GM23338 (cell line): ENCODE measurements around the gene ADCY4. TPM values are rescaled to one million over a fixed set of nuclear protein-coding genes. Genes with fewer than 3 reads are reported as not detected.

ENCODE experiments used
- ATAC-seq: fragments of 200-7000 bp; cut with Tn5 transposase; 3 replicates; pipeline ENCODE4 v1.9.1; 2020
- DNase-seq: peaks from one replicate; pipeline ENCODE4 v3.0.0-alpha.2; 2015; ENCODE audit warnings: low spot score
- H2AFZ ChIP-seq: fragments of 200-600 bp; sonication (generic); 2 replicates; pipeline ENCODE4 v1.8.0; 2016; ENCODE audit warnings: antibody characterized with exemption, mild to moderate bottlenecking, moderate library complexity
- H3F3A ChIP-seq: fragments of 200-600 bp; sonication (generic); replicated peaks from 2 replicates; pipeline ENCODE4 v1.8.0; 2017; ENCODE audit warnings: antibody characterized with exemption, mixed run types, low read depth
- H3K27ac ChIP-seq: fragments of 200-600 bp; sonication (generic); 2 replicates; pipeline ENCODE4 v1.6.1; 2016; ENCODE audit warnings: low read depth
- H3K27me3 ChIP-seq: fragments of 200-600 bp; sonication (generic); 2 replicates; pipeline ENCODE4 v1.8.0; 2016; ENCODE audit warnings: mild to moderate bottlenecking, mixed run types, moderate library complexity; ENCODE audit not compliant: insufficient read depth
- H3K36me3 ChIP-seq: fragments of 200-600 bp; sonication (generic); 2 replicates; pipeline ENCODE4 v1.8.0; 2016; ENCODE audit warnings: mild to moderate bottlenecking; ENCODE audit not compliant: insufficient read depth
- H3K4me1 ChIP-seq: fragments of 200-600 bp; sonication (generic); 2 replicates; pipeline ENCODE4 v1.8.0; 2016; ENCODE audit warnings: mild to moderate bottlenecking, moderate library complexity; ENCODE audit not compliant: insufficient read depth
- H3K4me2 ChIP-seq: fragments of 200-600 bp; sonication (generic); 2 replicates; pipeline ENCODE4 v1.7.1; 2017; ENCODE audit warnings: mixed run types
- H3K4me3 ChIP-seq: fragments of 200-600 bp; sonication (generic); 2 replicates; pipeline ENCODE4 v1.6.1; 2016; ENCODE audit warnings: mixed run types
- H3K79me2 ChIP-seq: fragments of 200-600 bp; sonication (generic); replicated peaks from 2 replicates; pipeline ENCODE4 v1.8.0; 2017; ENCODE audit warnings: mild to moderate bottlenecking; ENCODE audit not compliant: insufficient read depth
- H3K9me2 ChIP-seq: fragments of 200-600 bp; sonication (generic); 2 replicates; pipeline ENCODE4 v1.8.0; 2017; ENCODE audit not compliant: insufficient read depth
- H4K20me1 ChIP-seq: fragments of 200-600 bp; sonication (generic); replicated peaks from 2 replicates; pipeline ENCODE4 v1.8.0; 2017; ENCODE audit warnings: mild to moderate bottlenecking; ENCODE audit not compliant: insufficient read depth
- H3K27ac Mint-ChIP-seq: 2 replicates; pipeline ENCODE4 v1.8.0; 2020; ENCODE audit warnings: inconsistent platforms, mild to moderate bottlenecking, moderate library complexity, mixed read lengths
- H3K27me3 Mint-ChIP-seq: 3 replicates; pipeline ENCODE4 v1.8.0; 2022; ENCODE audit warnings: low read depth, mild to moderate bottlenecking, moderate library complexity, mixed read lengths, inconsistent platforms; ENCODE audit not compliant: insufficient read depth, poor library complexity
- H3K36me3 Mint-ChIP-seq: 3 replicates; pipeline ENCODE4 v1.8.0; 2021; ENCODE audit warnings: low read depth, mild to moderate bottlenecking, inconsistent platforms, moderate library complexity, mixed read lengths
- H3K4me1 Mint-ChIP-seq: 3 replicates; pipeline ENCODE4 v1.8.0; 2020; ENCODE audit warnings: mild to moderate bottlenecking, inconsistent platforms, mixed read lengths
- H3K4me3 Mint-ChIP-seq: 3 replicates; pipeline ENCODE4 v1.8.0; 2021; ENCODE audit warnings: moderate library complexity, mild to moderate bottlenecking, inconsistent platforms, mixed read lengths
- H3K9me3 Mint-ChIP-seq: 3 replicates; pipeline ENCODE4 v1.8.0; 2020; ENCODE audit warnings: moderate library complexity, mild to moderate bottlenecking, inconsistent platforms, mixed read lengths
- EZH2 ChIP-seq: fragments of 200-600 bp; sonication (generic); IDR thresholded peaks from one replicate; pipeline ENCODE4 v1.8.0; 2017; ENCODE audit warnings: antibody characterized with exemption, mild to moderate bottlenecking, low read depth; ENCODE audit not compliant: unreplicated experiment
- EZH2phosphoT487 ChIP-seq: fragments of 200-600 bp; sonication (generic); IDR thresholded peaks from one replicate; pipeline ENCODE4 v1.8.1; 2018; ENCODE audit warnings: antibody characterized with exemption; ENCODE audit not compliant: unreplicated experiment
- JUNB ChIP-seq: IDR thresholded peaks from one replicate; pipeline ENCODE4 v1.6.1; 2016; ENCODE audit warnings: antibody characterized with exemption; ENCODE audit not compliant: unreplicated experiment
- NANOG ChIP-seq: IDR thresholded peaks from 2 replicates; pipeline ENCODE4 v1.6.1; 2016; ENCODE audit warnings: antibody characterized with exemption, borderline replicate concordance
- STAT1 ChIP-seq: IDR thresholded peaks from one replicate; pipeline ENCODE4 v1.6.1; 2016; ENCODE audit warnings: antibody characterized with exemption; ENCODE audit not compliant: unreplicated experiment
- ZNF114 ChIP-seq: fragments of 250-450 bp; sonication (Bioruptor Pico); IDR thresholded peaks from 2 replicates; pipeline ENCODE4 v1.5.0; 2020; ENCODE audit warnings: mild to moderate bottlenecking, moderate library complexity
- ZNF331 ChIP-seq: fragments of 250-450 bp; sonication (Bioruptor Pico); IDR thresholded peaks from 2 replicates; pipeline ENCODE4 v1.5.0; 2020; ENCODE audit warnings: low read depth, mild to moderate bottlenecking, moderate library complexity
- polyA plus RNA-seq: library from polyadenylated mRNA; unstranded; fragments of >200 nt; fragmentation: Nextera tagmentation; extraction: Ambion mirVana; gene quantifications from 2 replicates; pipeline ENCODE4 v1.2.1, GENCODE V29; 2016
- total RNA-seq: library from RNA; depleted of rRNA; stranded (reverse); fragments of >200 nt; shearing (Covaris generic); gene quantifications from 2 replicates; pipeline ENCODE4 v1.2.3, GENCODE V29; 2014
- TF ChIP-seq, protein P1 (sequence below), 2 experiments: fragments of 200-600 bp in 1 of 2; sonication (generic) in 1 of 2; conservative IDR thresholded peaks; 2 replicates each; pipeline versions ENCODE4 v1.5.1 to v1.6.1; 2016 to 2017; ENCODE audit warnings: antibody characterized with exemption in 2 of 2, low read depth in 2 of 2, mild to moderate bottlenecking in 2 of 2, moderate library complexity in 1 of 2
- TF ChIP-seq, protein P2 (sequence below): IDR thresholded peaks from 2 replicates; pipeline ENCODE4 v1.6.1; 2016; ENCODE audit warnings: antibody characterized with exemption

The ADCY4 gene
- total and polyA plus RNA-seq, 2 experiments from 2014 or later: 0.10 to 0.40 TPM

DNA sequence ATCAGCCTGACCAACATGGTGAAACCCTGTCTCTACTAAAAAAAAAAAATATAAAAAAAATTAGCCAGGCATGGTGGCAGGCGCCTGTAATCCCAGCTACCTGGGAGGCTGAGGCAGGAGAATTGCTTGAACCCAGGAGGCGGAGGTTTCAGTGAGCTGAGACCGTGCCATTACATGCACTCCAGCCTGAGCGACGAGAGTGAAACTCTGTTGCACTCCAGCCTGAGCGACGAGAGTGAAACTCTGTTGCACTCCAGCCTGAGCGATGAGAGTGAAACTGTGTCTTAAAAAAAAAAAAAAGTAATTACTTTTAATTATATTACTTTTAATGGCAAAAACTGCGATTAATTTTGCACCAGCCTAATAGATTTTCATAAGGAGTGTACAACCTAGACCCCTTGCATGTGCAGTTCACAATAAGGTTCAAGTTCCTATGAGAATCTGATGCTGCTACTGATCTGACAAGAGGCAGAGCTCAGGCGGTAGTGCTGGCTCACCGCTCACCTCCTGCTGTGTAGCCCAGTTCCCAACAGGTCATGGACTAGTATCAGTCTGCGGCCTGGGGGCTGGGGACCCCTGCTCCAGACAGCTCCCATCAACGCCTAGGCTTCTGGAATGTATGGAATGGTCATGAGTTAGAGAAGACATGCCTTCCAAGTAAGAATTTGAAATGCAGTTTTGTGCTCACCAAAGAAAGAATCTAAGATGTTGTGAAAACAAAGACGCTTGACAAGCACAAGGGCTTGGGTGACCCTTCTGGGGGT, 13.5 kb downstream of the ADCY4 start:
- peak; percentile 47 for ATAC-seq
- DNase-seq: peak; percentile 32
- no peak overlapping the region for H3K4me3 ChIP-seq
- H3K4me3 Mint-ChIP-seq: no peak overlapping the region
- H4K20me1 ChIP-seq: no peaks in the 10 kb centered on the region
- H3K27me3 Mint-ChIP-seq: peaks cover 29% of the 10 kb centered on the region
- H3K36me3 ChIP-seq: no peaks in the 10 kb centered on the region
- peaks cover 53% of the 10 kb centered on the region for H3K27me3 ChIP-seq
- H3K9me2 ChIP-seq: no peaks in the 10 kb centered on the region
- H3F3A ChIP-seq: no peaks in the 10 kb centered on the region
- no peak overlapping the region for H3K27ac Mint-ChIP-seq
- H2AFZ ChIP-seq: no peak overlapping the region
- no peak overlapping the region for H3K27ac ChIP-seq
- no peaks in the 10 kb centered on the region for H3K9me3 Mint-ChIP-seq
- no peaks in the 10 kb centered on the region for H3K4me1 ChIP-seq
- H3K36me3 Mint-ChIP-seq: no peaks in the 10 kb centered on the region; the same call in 2 of the 3 replicates
- TF ChIP-seq, protein P1, sequence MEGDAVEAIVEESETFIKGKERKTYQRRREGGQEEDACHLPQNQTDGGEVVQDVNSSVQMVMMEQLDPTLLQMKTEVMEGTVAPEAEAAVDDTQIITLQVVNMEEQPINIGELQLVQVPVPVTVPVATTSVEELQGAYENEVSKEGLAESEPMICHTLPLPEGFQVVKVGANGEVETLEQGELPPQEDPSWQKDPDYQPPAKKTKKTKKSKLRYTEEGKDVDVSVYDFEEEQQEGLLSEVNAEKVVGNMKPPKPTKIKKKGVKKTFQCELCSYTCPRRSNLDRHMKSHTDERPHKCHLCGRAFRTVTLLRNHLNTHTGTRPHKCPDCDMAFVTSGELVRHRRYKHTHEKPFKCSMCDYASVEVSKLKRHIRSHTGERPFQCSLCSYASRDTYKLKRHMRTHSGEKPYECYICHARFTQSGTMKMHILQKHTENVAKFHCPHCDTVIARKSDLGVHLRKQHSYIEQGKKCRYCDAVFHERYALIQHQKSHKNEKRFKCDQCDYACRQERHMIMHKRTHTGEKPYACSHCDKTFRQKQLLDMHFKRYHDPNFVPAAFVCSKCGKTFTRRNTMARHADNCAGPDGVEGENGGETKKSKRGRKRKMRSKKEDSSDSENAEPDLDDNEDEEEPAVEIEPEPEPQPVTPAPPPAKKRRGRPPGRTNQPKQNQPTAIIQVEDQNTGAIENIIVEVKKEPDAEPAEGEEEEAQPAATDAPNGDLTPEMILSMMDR (conservative IDR thresholded peaks at IDR 0.05; ENCODE audit: low read depth in 2 of 2): no peak
- TF ChIP-seq ZNF114 (CRISPR knock-in tag) (no peak), EZH2 (no peak)
- H3K4me2 ChIP-seq: no peak overlapping the region
- peaks cover 2% of the 10 kb centered on the region; the same call in 1 of the 3 replicates for H3K4me1 Mint-ChIP-seq
- no peaks in the 10 kb centered on the region for H3K79me2 ChIP-seq

DNA sequence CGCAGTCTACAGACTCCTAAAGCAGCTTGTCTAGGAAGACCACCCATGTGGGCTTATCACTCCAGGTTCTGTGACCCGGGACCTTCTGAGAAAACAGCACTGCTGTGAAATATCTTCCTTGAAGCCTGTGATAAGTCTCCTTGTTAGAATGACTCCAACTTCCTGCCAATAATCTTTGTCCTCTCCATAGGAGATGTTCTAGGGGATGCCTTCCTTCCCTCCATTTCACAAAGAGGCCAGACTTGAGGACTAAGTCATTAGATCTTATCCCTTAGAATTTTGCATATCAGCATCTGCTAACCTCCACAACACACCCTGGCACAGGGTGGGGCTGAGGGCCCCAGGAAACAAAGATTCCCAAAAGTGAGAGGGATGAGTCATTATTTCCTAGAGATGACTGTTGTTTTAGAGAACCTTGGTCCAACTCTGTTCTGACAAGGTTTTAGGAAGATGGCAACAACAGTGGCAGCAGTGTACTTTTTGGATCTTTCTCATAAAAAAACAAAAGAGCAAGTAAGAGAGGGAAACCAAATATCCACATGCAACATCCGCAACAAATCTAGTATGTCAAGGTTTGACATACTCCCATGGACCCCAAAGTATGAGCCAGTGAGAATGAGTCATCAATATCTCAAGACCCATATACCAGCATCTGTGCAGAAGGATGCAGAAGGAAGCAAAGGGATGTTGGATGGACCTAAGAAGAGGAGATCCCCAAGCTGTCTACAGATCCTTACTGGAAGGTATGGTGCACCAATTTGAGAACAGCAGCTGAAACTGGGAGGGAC, 17.5 kb downstream of the ADCY4 start:
- no peak overlapping the region for H3K27ac Mint-ChIP-seq
- Histone ChIP-seq H3K4me3 (no peak overlapping the region), H3K9me2 (no peaks in the 10 kb centered on the region), H3K79me2 (no peaks in the 10 kb centered on the region), H3F3A (no peaks in the 10 kb centered on the region), H3K4me1 (no peaks in the 10 kb centered on the region), H3K36me3 (no peaks in the 10 kb centered on the region), H3K27me3 (peaks cover 58% of the 10 kb centered on the region), H3K4me2 (no peak overlapping the region), H4K20me1 (no peaks in the 10 kb centered on the region), H3K27ac (no peak overlapping the region), H2AFZ (no peak overlapping the region)
- H3K9me3 Mint-ChIP-seq: no peaks in the 10 kb centered on the region
- no peaks in the 10 kb centered on the region; the same call in 1 of the 3 replicates for H3K36me3 Mint-ChIP-seq
- peaks cover 40% of the 10 kb centered on the region for H3K27me3 Mint-ChIP-seq
- no peak overlapping the region; the same call in 2 of the 3 replicates for H3K4me3 Mint-ChIP-seq
- DNase-seq: no peak
- peaks cover 2% of the 10 kb centered on the region; the same call in 2 of the 3 replicates for H3K4me1 Mint-ChIP-seq
- ATAC-seq: no peak
- TF ChIP-seq EZH2: no peak
- no peak for TF ChIP-seq JUNB
- no peak for TF ChIP-seq STAT1
- no peak for TF ChIP-seq ZNF114 (CRISPR knock-in tag)
- no peak for TF ChIP-seq ZNF331 (CRISPR knock-in tag)
- TF ChIP-seq EZH2phosphoT487: no peak
- TF ChIP-seq, protein P2, sequence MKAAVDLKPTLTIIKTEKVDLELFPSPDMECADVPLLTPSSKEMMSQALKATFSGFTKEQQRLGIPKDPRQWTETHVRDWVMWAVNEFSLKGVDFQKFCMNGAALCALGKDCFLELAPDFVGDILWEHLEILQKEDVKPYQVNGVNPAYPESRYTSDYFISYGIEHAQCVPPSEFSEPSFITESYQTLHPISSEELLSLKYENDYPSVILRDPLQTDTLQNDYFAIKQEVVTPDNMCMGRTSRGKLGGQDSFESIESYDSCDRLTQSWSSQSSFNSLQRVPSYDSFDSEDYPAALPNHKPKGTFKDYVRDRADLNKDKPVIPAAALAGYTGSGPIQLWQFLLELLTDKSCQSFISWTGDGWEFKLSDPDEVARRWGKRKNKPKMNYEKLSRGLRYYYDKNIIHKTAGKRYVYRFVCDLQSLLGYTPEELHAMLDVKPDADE: no peak
- TF ChIP-seq, protein P1 (conservative IDR thresholded peaks at IDR 0.05; ENCODE audit: low read depth in 2 of 2): no peak
- no peak for TF ChIP-seq NANOG
